MM.1S (cell line): Measurements from ENCODE around the gene CACNG5.

Experiments
- CTCF ChIP-seq: fragments of 300-600 bp; sonication (generic); IDR thresholded peaks from 2 replicates; pipeline ENCODE4 v1.5.1; 2016; ENCODE audit warnings: antibody characterized with exemption, low read length, mixed read lengths
- EZH2 ChIP-seq: fragments of 300-600 bp; sonication (generic); optimal IDR thresholded peaks from 2 replicates; pipeline ENCODE3; 2017; ENCODE audit warnings: low read depth, mild to moderate bottlenecking, antibody characterized with exemption, low read length, mixed read lengths
- EZH2phosphoT487 ChIP-seq: fragments of 300-600 bp; sonication (generic); IDR thresholded peaks from 2 replicates; pipeline ENCODE4 v1.6.1; 2018; ENCODE audit warnings: antibody characterized with exemption, low read length

- TF ChIP-seq CTCF (no peak), EZH2 (no peak), EZH2phosphoT487 (no peak)
These were observed 96.0 kb downstream of the CACNG5 start for GRCh38 chr17:66930933-66931332.
